Raji (cell line): ENCODE data around the gene ZCCHC14.

Experiments
- POLR2A ChIP-seq: IDR thresholded peaks from 2 replicates; pipeline ENCODE4 v1.6.1; 2011; ENCODE audit warnings: low read depth, low read length, control low read depth; ENCODE audit not compliant: insufficient read depth

ZCCHC14 gene

DNA sequence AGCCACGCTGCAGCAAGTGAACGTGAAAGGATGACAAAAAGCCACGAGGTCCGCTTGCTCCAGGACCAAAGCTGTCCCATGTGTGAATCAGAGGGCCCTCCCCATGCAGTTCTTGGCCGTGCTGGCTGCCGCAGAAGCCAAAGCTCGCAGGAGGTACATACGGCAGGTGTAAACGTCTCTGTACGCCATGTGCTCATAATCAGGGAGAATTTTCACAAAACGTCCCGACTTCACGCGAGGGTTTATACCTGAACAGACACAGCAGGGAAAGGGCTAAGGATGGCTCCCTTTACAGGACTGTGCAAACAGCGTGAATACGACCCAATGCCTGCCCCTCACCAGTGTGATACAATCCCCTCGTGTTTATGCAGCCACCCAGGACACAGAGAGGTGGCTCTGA is 134.6 kb downstream of the ZCCHC14 start:
- TF ChIP-seq POLR2A = no peak

DNA sequence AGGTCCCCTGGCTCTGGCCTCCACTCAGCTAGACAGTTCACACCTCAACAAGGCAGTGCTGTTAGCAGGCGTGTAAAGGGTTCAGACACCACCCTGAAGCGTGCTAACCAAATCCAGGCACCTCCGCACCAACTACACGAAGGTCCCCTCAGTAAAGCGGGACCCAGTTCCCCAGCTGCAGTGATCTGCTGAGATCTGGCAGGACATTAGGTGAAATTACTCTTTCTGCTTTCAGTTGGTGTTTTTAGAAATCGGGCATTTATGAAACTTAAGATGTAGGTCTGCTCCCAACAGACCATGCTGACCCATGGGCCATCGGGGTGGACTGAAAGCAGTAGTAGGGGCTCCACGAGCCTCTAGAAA is 136.4 kb downstream of the ZCCHC14 start:
- TF ChIP-seq POLR2A = no peak
